ENCODE measurements around the gene ADGRV1.

- no peak for TF ChIP-seq POLR2AphosphoS5 (IDR thresholded peaks at IDR 0.05; ENCODE audit: low read depth, low read length)
- TF ChIP-seq SIN3A (IDR thresholded peaks at IDR 0.05; ENCODE audit: borderline replicate concordance, insufficient read depth, low read length): no peak
Observed at GRCh38 chr5:91069364-91069763, 510.8 kb downstream of the ADGRV1 start.

Data from PFSK-1 (cell line).